ENCODE results near the gene CDC42.
"Not testable (repeated sequence)": the region's sequence is repeated elsewhere in the genome, so short reads cannot be mapped to it uniquely, and the experiment has no call there.

The CDC42 gene

DNA sequence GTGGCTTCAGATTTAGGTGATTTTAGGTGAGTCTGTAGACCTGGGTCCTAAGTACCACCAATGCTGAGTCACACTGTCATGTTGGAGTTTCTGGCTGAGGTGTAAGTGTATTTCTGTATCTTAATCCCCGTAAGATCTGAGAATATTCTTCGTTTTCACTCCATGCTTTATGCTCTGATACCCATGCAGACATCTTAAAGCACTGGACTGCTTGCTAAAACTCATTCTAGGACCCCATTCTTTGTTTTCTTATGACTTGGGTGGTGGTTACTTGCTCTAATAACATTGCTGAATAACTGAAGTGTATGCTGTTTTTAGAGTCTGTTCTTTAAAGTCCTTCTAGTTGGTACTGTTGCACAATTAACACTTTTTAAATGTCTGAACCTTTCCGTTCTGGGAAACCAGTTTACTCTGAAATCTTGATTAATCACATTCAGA is 36.6 kb downstream of the CDC42 start:
- H3K27ac ChIP-seq = no peak overlapping the region
- TF ChIP-seq ZFX (IDR thresholded peaks at IDR 0.05) (no peak), CTCF (conservative IDR thresholded peaks at IDR 0.05) (no peak)

- TF ChIP-seq CTCF (conservative IDR thresholded peaks at IDR 0.05) = no peak
- TF ChIP-seq ZFX (IDR thresholded peaks at IDR 0.05) = no peak
- H3K27ac ChIP-seq = no peak overlapping the region
Measured at GRCh38 chr1:22089787-22090186, 37.3 kb downstream of the CDC42 start.

GRCh38 chr1:22090867-22091266 is 38.4 kb downstream of the CDC42 start:
- TF ChIP-seq ZFX (IDR thresholded peaks at IDR 0.05) (no peak), CTCF (conservative IDR thresholded peaks at IDR 0.05) (no peak)

DNA sequence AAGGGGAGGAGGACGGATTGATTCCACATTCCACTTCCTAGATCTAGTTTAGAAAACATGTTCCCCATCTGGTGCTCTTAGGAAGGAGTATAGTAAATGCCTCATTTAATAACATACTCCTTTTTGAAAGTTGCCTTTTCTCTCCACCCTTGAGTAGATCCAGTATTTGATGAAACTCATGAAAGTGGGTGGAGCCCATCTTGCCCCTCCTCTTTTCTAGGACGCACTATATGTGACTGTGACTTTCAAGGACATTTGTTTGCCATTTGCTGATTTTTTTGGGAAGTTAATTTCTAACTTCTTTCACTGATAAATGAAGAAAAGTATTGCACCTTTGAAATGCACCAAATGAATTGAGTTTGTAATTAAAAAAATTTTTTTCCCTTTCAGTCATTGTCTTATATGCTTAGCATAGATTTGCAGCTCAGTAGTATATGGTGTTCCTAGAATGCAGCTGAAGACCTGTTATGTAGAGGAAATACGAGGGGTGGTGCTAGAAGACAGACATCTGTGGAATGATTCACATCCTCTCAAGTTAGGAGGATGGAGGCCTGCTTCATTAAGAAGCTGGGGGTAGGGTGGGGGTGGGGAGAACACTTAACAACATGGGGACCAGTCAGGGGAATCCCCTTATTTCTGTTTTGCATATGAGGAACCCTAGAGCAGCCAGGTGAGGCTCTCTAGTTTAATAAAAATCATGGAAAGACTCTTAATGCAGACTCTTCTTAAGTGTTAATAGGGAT is 39.7 kb downstream of the CDC42 start:
- H3K27ac ChIP-seq = not testable (repeated sequence)

More at GRCh38 chr1:22090867-22091266, 38.4 kb downstream of the CDC42 start:
- H3K27ac ChIP-seq = no peak overlapping the region

GRCh38 chr1:22093513-22093912 is 41.0 kb downstream of the CDC42 start:
- H3K27ac ChIP-seq = no peak overlapping the region
- no peak for TF ChIP-seq CTCF (conservative IDR thresholded peaks at IDR 0.05)
- TF ChIP-seq ZFX (IDR thresholded peaks at IDR 0.05) = no peak

- TF ChIP-seq ZFX (IDR thresholded peaks at IDR 0.05) (no peak), CTCF (conservative IDR thresholded peaks at IDR 0.05) (no peak)
- no peak overlapping the region for H3K27ac ChIP-seq
Measured at GRCh38 chr1:22096036-22096435, 43.5 kb downstream of the CDC42 start.

GRCh38 chr1:22096463-22096862 is 44.0 kb downstream of the CDC42 start:
- H3K27ac ChIP-seq = no peak overlapping the region
- no peak for TF ChIP-seq ZFX (IDR thresholded peaks at IDR 0.05)
- no peak for TF ChIP-seq CTCF (conservative IDR thresholded peaks at IDR 0.05)

GRCh38 chr1:22098752-22099151 is 46.2 kb downstream of the CDC42 start:
- H3K27ac ChIP-seq = no peak overlapping the region
- TF ChIP-seq ZFX (IDR thresholded peaks at IDR 0.05) (no peak), CTCF (conservative IDR thresholded peaks at IDR 0.05) (no peak)

Measured in C4-2B (cell line).